ENCODE measurements around the gene LAMC3.

DNA sequence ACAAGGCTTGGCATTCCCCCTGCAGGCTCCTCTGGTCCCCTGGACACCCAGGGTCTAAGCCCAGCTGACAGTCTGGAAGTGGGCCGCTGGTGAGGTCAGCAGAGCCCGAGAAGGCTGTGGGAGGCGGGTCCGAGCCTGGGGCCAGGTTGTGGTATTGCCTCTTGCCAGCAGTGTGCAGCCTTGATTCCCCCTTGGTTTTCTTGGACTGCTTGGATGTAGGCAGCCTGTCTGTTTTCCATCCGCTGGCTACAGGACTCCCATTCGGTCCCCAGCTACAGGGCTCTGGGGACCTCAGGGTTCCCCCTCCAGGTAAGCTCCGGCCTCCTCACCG lies 88.9 kb downstream of the LAMC3 start:
- TF ChIP-seq, protein P1, sequence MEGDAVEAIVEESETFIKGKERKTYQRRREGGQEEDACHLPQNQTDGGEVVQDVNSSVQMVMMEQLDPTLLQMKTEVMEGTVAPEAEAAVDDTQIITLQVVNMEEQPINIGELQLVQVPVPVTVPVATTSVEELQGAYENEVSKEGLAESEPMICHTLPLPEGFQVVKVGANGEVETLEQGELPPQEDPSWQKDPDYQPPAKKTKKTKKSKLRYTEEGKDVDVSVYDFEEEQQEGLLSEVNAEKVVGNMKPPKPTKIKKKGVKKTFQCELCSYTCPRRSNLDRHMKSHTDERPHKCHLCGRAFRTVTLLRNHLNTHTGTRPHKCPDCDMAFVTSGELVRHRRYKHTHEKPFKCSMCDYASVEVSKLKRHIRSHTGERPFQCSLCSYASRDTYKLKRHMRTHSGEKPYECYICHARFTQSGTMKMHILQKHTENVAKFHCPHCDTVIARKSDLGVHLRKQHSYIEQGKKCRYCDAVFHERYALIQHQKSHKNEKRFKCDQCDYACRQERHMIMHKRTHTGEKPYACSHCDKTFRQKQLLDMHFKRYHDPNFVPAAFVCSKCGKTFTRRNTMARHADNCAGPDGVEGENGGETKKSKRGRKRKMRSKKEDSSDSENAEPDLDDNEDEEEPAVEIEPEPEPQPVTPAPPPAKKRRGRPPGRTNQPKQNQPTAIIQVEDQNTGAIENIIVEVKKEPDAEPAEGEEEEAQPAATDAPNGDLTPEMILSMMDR (IDR thresholded peaks at IDR 0.05), result no peak
- no peak for TF ChIP-seq POLR2A (IDR thresholded peaks at IDR 0.05)
